PC-9 (cell line): ENCODE results near the gene DUSP6. TPM values are rescaled to one million over a fixed set of nuclear protein-coding genes. Genes with fewer than 3 reads are reported as not detected.

Experiments
- BruUV-seq: library from RNA; stranded (reverse); fragments of 400-500 nt; replicated peaks from 2 replicates; lab custom pipeline; 2021; lab: Mats Ljungman, UMichigan
- CTCF ChIA-PET: fragments of 300-600 bp; sonication (Branson Sonifier 250); formaldehyde crosslinking; loops from one replicate; lab custom pipeline; 2022; ENCODE audit warnings: antibody characterized with exemption; lab: Charles Lee
- POLR2A ChIA-PET: fragments of 300-600 bp; sonication (Branson Sonifier 250); formaldehyde crosslinking; loops from one replicate; lab custom pipeline; 2022; ENCODE audit warnings: antibody characterized with exemption; ENCODE audit not compliant: unreplicated experiment; lab: Charles Lee
- DNase-seq, 2 experiments: peaks; one replicate each; pipeline versions ENCODE4 v3.0.0 to v3.0.0-alpha.2; 2015 to 2022; ENCODE audit warnings: mixed read lengths in 1 of 2
- H2AFZ ChIP-seq: fragments of 200-600 bp; sonication (generic); 2 replicates; pipeline ENCODE4 v1.8.1; 2017; ENCODE audit warnings: antibody characterized with exemption
- H3F3A ChIP-seq: fragments of 200-600 bp; sonication (generic); 2 replicates; pipeline ENCODE4 v1.8.1; 2017; ENCODE audit warnings: antibody characterized with exemption, mild to moderate bottlenecking, low read depth; ENCODE audit not compliant: insufficient read depth
- H3K27ac ChIP-seq: fragments of 200-600 bp; sonication (generic); 2 replicates; pipeline ENCODE4 v1.6.1; 2016; ENCODE audit warnings: mixed run types
- H3K27me3 ChIP-seq: fragments of 200-600 bp; sonication (generic); 2 replicates; pipeline ENCODE4 v1.6.1; 2016; ENCODE audit warnings: low read depth, mixed run types; ENCODE audit not compliant: insufficient read depth
- H3K36me3 ChIP-seq: fragments of 200-600 bp; sonication (generic); 2 replicates; pipeline ENCODE4 v1.6.1; 2016; ENCODE audit warnings: low read depth, mixed run types
- H3K4me1 ChIP-seq: fragments of 200-600 bp; sonication (generic); replicated peaks from 2 replicates; pipeline ENCODE4 v1.6.1; 2016; ENCODE audit warnings: mixed run types; ENCODE audit not compliant: insufficient read depth
- H3K4me2 ChIP-seq: fragments of 200-600 bp; sonication (generic); 2 replicates; pipeline ENCODE4 v1.6.1; 2017; ENCODE audit warnings: mixed run types
- H3K4me3 ChIP-seq: fragments of 200-600 bp; sonication (generic); 2 replicates; pipeline ENCODE4 v1.6.1; 2016; ENCODE audit warnings: mixed run types
- H3K79me2 ChIP-seq: fragments of 200-600 bp; sonication (generic); 2 replicates; pipeline ENCODE4 v1.6.1; 2017; ENCODE audit warnings: low read depth, mixed run types
- H3K9me2 ChIP-seq: fragments of 200-600 bp; sonication (generic); 2 replicates; pipeline ENCODE4 v1.8.1; 2017; ENCODE audit warnings: mild to moderate bottlenecking; ENCODE audit not compliant: insufficient read depth
- H3K9me3 ChIP-seq: fragments of 200-600 bp; sonication (generic); 2 replicates; pipeline ENCODE4 v1.8.1; 2016; ENCODE audit warnings: low read depth; ENCODE audit not compliant: insufficient read depth
- H4K20me1 ChIP-seq: fragments of 200-600 bp; sonication (generic); 2 replicates; pipeline ENCODE4 v1.8.1; 2017; ENCODE audit not compliant: insufficient read depth
- CTCF ChIP-seq: fragments of 200-600 bp; sonication (generic); conservative IDR thresholded peaks from 2 replicates; pipeline ENCODE4 v1.6.1; 2017; ENCODE audit warnings: mixed run types, antibody characterized with exemption, mild to moderate bottlenecking, moderate library complexity
- EZH2 ChIP-seq: fragments of 200-600 bp; sonication (generic); IDR thresholded peaks from 2 replicates; pipeline ENCODE4 v1.8.0; 2017; ENCODE audit warnings: antibody characterized with exemption, low read depth
- intact Hi-C: fragments of 100-400 bp; cut with micrococcal nuclease; formaldehyde crosslinking; loops from one replicate; pipeline ENCODE4 v1.10.0; 2022; ENCODE audit not compliant: unreplicated experiment
- total RNA-seq: library from RNA; stranded (reverse); gene quantifications from 2 replicates; pipeline ENCODE4 v1.2.3, GENCODE V29; 2021

DUSP6 gene
- total RNA-seq, 1 experiment from 2014 or later: 14.1 TPM

GRCh38 chr12:89357297-89357730 is 5.0 kb upstream of the DUSP6 start:
- BruUV-seq: no TSS peak
- H3K9me3 ChIP-seq: no peaks in the 10 kb centered on the region
- no peaks in the 10 kb centered on the region for H3K27me3 ChIP-seq
- H2AFZ ChIP-seq: no peak overlapping the region
- no peak for TF ChIP-seq CTCF
- no peak for TF ChIP-seq EZH2
- H3K36me3 ChIP-seq: no peaks in the 10 kb centered on the region
- no peak overlapping the region for H3K27ac ChIP-seq
- no peaks in the 10 kb centered on the region for H3K9me2 ChIP-seq
- no peaks in the 10 kb centered on the region for H4K20me1 ChIP-seq
- no peak overlapping the region for H3K4me2 ChIP-seq
- no peak overlapping the region for H3K4me3 ChIP-seq
- H3F3A ChIP-seq: peaks cover 28% of the 10 kb centered on the region
- H3K4me1 ChIP-seq: peaks cover 23% of the 10 kb centered on the region
- DNase-seq: no peak
- POLR2A ChIA-PET: no interaction called here
- intact Hi-C loops: no loop called here
- H3K79me2 ChIP-seq: peaks cover 24% of the 10 kb centered on the region
- CTCF ChIA-PET: no interaction called here

- H3K4me2 ChIP-seq: peak overlapping the region; percentile 98
- CTCF ChIA-PET: no interaction called here
- TF ChIP-seq EZH2 (no peak), CTCF (no peak)
- no peaks in the 10 kb centered on the region for H3K27me3 ChIP-seq
- peaks cover 23% of the 10 kb centered on the region for H3K4me1 ChIP-seq
- H3K9me3 ChIP-seq: no peaks in the 10 kb centered on the region
- H3K36me3 ChIP-seq: no peaks in the 10 kb centered on the region
- peaks cover 8% of the 10 kb centered on the region for H4K20me1 ChIP-seq
- no peaks in the 10 kb centered on the region for H3K9me2 ChIP-seq
- intact Hi-C loops: no loop called here
- H2AFZ ChIP-seq: no peak overlapping the region
- no peak overlapping the region for H3K27ac ChIP-seq
- H3K4me3 ChIP-seq: peak overlapping the region; percentile 67
- BruUV-seq: no TSS peak
- no peak for DNase-seq
- peaks cover 34% of the 10 kb centered on the region for H3K79me2 ChIP-seq
- peaks cover 38% of the 10 kb centered on the region for H3F3A ChIP-seq
- POLR2A ChIA-PET: no interaction called here
These were observed 3.9 kb upstream of the DUSP6 start for GRCh38 chr12:89356069-89356665.

DNA sequence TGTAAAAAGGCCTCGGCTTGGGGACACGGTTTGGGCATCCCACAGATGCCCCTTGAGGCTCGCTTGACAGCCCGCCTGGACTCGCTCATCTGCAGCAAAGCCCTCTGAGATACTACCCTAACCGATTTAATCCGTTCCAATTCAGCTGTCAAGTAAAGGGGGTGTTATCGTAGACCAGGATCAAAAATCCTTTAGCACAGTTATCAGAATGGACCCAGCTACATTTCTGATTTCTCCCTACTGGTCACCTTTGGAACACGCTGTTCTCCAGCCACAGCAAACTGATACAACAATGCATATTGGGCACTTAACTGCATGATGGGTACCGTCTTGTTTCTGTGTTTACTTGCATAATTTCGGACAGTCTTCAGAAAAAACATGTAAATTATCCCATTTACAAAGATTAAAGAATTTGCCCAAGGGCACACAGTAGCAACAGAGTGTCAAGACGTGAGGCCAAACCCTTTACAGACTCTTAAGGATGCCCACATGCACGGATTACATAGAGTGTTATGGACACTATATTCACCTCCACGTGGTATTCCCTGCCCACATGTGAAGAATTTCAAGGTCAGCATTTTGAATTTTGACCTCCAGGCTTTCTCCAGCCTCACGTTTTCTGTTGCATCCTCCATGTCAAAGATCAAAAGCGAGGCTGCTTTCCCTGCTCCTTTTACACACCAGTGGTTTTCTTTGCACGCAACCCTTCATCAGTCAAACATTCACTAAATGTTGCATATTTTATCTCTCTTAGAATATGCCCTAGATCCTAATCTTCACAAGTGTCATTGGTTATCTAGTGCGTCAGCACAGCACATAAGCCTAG is 3.2 kb upstream of the DUSP6 start:
- H3K27ac ChIP-seq: peak overlapping the region; percentile 93
- BruUV-seq: no TSS peak
- DNase-seq: no peak
- peaks cover 15% of the 10 kb centered on the region for H4K20me1 ChIP-seq
- intact Hi-C loops: no loop called here
- no peaks in the 10 kb centered on the region for H3K27me3 ChIP-seq
- H3F3A ChIP-seq: peaks cover 40% of the 10 kb centered on the region
- POLR2A ChIA-PET: no interaction called here
- peak overlapping the region; percentile 93 for H2AFZ ChIP-seq
- no peaks in the 10 kb centered on the region for H3K9me2 ChIP-seq
- peaks cover 23% of the 10 kb centered on the region for H3K4me1 ChIP-seq
- peak overlapping the region; percentile 98 for H3K4me2 ChIP-seq
- H3K9me3 ChIP-seq: no peaks in the 10 kb centered on the region
- H3K79me2 ChIP-seq: peaks cover 42% of the 10 kb centered on the region
- CTCF ChIA-PET: no interaction called here
- peaks cover 3% of the 10 kb centered on the region; the same call in 1 of the 2 replicates for H3K36me3 ChIP-seq
- TF ChIP-seq EZH2: no peak
- no peak; the same call in 1 of the 2 replicates for TF ChIP-seq CTCF
- H3K4me3 ChIP-seq: peak overlapping the region; percentile 67
